Bronchial epithelial cell (primary cell): ENCODE data around the gene RHOA. TPM values are rescaled to one million over a fixed set of nuclear protein-coding genes. Genes with fewer than 3 reads are reported as not detected.
A peak's percentile ranks its signal among the peaks of the same experiment; 100 is the strongest.
"Not testable (repeated sequence)": the region's sequence is repeated elsewhere in the genome, so short reads cannot be mapped to it uniquely, and the experiment has no call there.

Source experiments
- DNase-seq: peaks from one replicate; pipeline ENCODE4 v3.0.0-alpha.2; 2010; ENCODE audit warnings: low read depth
- FAIRE-seq: peaks from 2 replicates; lab custom pipeline; 2011; peaks lifted over from hg19 to GRCh38; lab: Jason Lieb, UNC
- H3K27me3 ChIP-seq: 2 replicates; pipeline ENCODE4 v1.5.1; 2011; ENCODE audit warnings: low read length; ENCODE audit not compliant: control insufficient read depth, insufficient read depth
- H3K36me3 ChIP-seq: 2 replicates; pipeline ENCODE4 v1.5.1; 2011; ENCODE audit warnings: low read length; ENCODE audit not compliant: control insufficient read depth, insufficient read depth
- H3K4me3 ChIP-seq: 2 replicates; pipeline ENCODE4 v1.5.1; 2011; ENCODE audit warnings: mild to moderate bottlenecking, low read depth, low read length, control low read depth
- CTCF ChIP-seq: IDR thresholded peaks from 2 replicates; pipeline ENCODE4 v1.5.1; 2011; ENCODE audit warnings: mild to moderate bottlenecking, moderate library complexity, low read length, control low read depth, inconsistent platforms; ENCODE audit not compliant: insufficient read depth, severe bottlenecking
- total RNA-seq: library from RNA; depleted of rRNA; stranded (reverse); fragments of >200 nt; gene quantifications from 2 replicates; pipeline ENCODE4 v1.2.1, GENCODE V29; 2014

RHOA gene
- total RNA-seq, 1 donor from 2014 or later, result 621 TPM

GRCh38 chr3:49401766-49402165, 10.0 kb downstream of the RHOA start:
- H3K27me3 ChIP-seq, result no peaks in the 10 kb centered on the region
- TF ChIP-seq CTCF, result no peak
- peaks cover 4% of the 10 kb centered on the region for H3K36me3 ChIP-seq
- FAIRE-seq (no peak), DNase-seq (no peak)
- no peak overlapping the region for H3K4me3 ChIP-seq

GRCh38 chr3:49399461-49399860, 12.3 kb downstream of the RHOA start:
- Histone ChIP-seq H3K27me3 (no peaks in the 10 kb centered on the region), H3K36me3 (peaks cover 8% of the 10 kb centered on the region), H3K4me3 (no peak overlapping the region)
- TF ChIP-seq CTCF, result no peak
- DNase-seq (no peak), FAIRE-seq (no peak)

- H3K36me3 ChIP-seq, result peaks cover 5% of the 10 kb centered on the region
- H3K27me3 ChIP-seq, result no peaks in the 10 kb centered on the region
- DNase-seq (no peak), FAIRE-seq (no peak)
- H3K4me3 ChIP-seq, result no peak overlapping the region
- no peak for TF ChIP-seq CTCF
Observed at GRCh38 chr3:49397470-49397869, 14.3 kb downstream of the RHOA start.

GRCh38 chr3:49391310-49391709, 20.5 kb downstream of the RHOA start:
- not testable (repeated sequence) for FAIRE-seq, H3K4me3 ChIP-seq, H3K27me3 ChIP-seq

GRCh38 chr3:49389297-49389696, 22.5 kb downstream of the RHOA start:
- FAIRE-seq, result no peak
- no peak overlapping the region for H3K4me3 ChIP-seq
- no peaks in the 10 kb centered on the region for H3K27me3 ChIP-seq
- H3K36me3 ChIP-seq, result peaks cover 2% of the 10 kb centered on the region
- no peak for DNase-seq
- no peak for TF ChIP-seq CTCF

More at GRCh38 chr3:49391310-49391709, 20.5 kb downstream of the RHOA start:
- not testable (repeated sequence) for H3K36me3 ChIP-seq, DNase-seq

- peaks cover 2% of the 10 kb centered on the region for H3K36me3 ChIP-seq
- DNase-seq (peak; percentile 74), FAIRE-seq (no peak)
- no peak for TF ChIP-seq CTCF
- H3K27me3 ChIP-seq, result no peaks in the 10 kb centered on the region
- no peak overlapping the region for H3K4me3 ChIP-seq
Observed at GRCh38 chr3:49388289-49388820, 23.4 kb downstream of the RHOA start.
